Brain pericyte (primary cell): Measurements from ENCODE around the gene P2RY14.

Experiments used
- DNase-seq: peaks from one replicate; pipeline ENCODE4 v3.0.0-alpha.2; 2012; ENCODE audit warnings: low read depth, low spot score

P2RY14 gene

DNA sequence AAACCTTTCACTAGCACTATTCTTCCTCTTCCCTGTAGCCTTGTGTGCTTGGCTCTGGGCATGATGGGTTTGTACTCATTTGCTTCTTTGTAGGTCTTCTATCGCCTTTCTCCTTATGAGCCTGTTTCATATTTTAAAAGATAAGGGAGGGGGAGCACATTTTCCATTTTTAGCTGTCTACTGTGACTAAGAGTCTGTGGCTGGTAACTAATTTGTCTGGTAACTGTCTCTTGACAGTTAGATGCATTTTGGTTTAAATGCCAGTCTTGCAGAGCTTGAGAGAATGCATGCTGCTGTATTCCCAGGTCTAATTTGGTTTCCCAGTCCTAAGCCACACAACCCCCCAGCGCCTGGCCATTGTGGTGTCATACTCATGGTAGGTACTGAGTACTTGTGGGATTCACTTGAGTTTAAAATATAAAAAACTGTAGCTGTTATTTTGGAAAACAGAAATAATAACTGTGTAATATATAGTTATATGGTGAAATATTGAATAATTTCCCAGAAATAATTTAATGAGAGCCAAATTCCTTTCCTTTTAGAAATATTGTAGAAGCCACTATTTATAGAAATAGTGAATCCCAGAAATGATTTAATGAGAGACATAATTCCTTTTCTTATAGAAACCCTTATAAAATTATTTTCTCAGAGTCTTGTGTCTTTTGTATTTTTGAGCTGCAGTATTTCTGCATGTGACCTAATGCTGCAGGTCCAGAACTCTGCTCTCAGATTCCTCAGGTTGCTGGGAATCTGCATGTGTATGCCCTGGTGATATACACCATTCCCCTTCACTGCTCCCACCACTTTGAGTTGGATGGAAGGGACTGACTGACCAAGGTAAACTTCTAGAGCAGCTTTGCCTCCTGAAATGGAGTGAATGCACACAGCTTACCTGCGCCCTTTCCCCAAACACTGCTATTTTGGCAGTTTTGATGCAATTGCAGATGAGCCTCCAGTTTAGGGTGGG lies 61.4 kb downstream of the P2RY14 start:
- no peak for DNase-seq

DNA sequence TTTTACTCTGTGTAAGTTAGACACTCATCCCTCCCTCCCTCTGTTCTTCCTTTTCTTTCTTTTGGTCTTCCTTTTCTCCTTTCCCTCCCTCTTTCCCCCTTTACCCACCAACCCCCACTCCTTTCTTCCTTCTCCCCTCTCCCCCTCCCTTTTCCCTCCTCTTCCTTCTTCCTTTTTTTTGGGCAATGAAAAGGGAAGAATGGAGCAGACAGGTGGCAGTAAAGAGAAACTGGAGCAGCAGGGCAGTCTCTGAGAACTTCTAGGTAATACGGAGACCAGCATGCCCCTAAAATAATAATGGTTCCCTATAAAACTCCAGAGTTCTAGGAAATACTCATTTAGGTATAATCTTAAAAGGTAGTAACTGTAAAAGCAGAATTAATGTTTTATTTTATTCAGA lies 63.9 kb downstream of the P2RY14 start:
- DNase-seq = no peak

DNA sequence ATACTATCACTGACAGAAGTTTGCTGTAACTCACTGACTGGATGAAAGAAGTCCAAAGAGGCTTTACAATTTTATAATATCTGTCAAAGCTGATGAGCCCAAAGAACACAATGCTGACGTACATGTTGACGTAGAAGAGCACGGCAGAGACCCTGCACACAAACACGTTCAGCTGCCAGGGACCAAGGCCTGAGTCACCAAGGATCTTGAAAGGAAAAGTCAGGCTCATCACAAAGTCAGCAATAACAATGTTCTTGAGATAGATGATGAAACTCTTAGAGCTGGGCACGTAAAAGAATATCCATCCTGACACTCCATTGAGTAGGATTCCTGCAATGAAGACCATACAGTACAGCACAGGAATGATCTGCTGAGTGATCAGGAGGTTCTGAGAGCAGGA lies 64.5 kb downstream of the P2RY14 start:
- DNase-seq = no peak

DNA sequence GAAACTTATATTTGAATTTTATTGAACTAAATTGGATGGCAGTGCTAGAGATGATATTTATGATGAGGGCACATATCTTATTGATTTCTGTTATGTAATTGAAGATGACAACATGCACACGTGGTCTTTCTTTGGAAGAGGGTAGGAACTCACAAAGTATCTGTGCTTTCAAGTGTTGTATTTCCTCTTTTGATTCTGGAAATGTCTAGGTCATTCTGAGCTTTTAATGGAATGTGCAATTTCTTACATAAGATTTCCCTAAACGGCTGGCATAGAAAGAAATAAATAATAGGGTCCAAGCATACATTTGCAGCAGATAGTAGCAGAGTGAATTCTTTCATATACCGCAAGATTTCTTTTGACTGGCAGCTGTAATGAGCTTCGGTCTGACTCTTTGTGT lies 65.2 kb downstream of the P2RY14 start:
- no peak for DNase-seq

DNA sequence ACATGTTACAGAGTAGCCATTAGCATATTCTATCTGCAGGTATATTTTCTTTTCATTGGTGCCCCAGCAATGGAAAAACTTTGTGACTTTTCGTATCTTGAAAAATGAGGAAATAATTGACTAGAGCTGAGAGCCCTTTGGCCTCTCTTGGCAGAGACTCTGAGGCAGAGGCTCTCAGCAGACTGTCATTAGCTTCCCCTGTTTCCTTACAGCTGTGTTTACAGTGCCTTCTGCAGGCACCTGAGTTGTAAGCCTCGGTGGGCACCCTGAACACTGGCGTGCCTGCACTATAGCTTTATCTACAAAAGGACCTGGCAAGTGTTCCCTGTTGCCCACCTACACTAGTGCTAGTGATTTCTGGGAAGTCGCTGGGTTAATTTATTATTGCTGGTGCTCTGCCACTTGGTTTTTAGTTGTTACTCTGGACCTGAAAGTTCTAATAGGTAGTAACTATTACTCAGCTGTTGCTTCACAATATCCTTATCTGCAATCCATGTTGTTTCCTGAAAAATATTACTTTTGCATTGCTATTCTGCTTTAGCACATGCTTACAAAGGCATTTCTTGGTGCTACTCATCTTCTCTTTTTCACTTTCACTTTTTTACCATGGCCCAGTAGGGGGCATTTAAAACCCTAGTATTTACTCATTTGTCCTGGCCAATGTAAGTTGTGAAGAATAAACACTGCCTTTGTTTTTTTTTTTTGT lies 67.5 kb downstream of the P2RY14 start:
- no peak for DNase-seq

DNA sequence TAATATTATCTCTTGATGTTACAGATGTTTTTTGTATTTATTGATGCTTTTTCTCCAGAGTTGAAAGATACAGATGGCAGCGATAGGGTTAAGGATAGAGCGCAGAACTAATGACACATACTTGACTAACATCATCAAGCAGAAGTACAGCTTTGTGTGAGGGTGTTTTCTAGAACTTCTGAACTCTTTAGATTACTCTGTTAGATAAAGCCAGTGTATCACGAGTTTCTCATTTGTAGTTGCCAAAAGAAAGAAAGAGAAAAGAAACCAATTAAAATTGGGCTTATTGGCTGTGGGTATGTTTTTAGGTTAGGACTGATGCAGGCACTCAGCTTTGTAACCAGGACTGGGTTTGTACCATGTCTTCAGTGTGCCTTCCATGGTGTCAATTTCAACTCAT lies 68.7 kb downstream of the P2RY14 start:
- DNase-seq = no peak

DNA sequence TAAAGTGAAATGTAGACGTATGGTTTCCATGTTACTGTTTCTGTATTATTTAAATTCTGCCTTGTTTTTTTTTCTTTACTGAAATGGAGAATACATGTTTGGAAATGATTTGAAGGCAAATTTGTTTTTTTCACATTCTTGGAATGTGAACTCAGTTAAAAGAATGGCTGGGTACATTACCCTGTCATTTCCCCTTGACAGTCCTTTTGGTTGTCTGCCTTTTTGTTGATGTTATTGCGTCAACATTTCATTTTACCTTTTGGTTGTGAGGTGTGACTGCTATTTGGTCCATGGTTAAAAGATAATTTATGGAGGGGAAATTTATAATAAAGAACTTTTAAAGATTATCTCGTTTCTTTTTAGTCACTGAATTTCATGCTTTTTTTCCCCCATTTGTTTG lies 72.1 kb downstream of the P2RY14 start:
- DNase-seq = no peak

DNA sequence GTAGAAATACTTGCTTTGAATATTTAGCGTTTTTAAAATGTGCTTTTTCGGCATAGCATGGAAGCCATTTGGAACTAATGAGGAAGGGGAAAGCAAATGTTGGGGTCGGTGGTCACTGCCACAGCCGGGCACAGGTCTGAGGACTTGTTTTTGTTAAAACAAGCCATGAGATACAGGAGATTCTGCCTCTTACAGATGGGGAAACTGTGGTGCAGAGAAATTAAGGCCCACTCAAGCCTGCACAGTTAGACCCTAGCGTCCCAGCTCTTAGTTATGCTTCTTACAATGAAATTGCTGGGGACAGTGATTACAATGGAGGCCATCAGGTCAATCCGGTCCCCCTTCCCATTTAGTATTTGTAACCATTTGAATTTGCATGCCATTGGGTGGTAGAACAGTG lies 72.9 kb downstream of the P2RY14 start:
- DNase-seq = no peak

DNA sequence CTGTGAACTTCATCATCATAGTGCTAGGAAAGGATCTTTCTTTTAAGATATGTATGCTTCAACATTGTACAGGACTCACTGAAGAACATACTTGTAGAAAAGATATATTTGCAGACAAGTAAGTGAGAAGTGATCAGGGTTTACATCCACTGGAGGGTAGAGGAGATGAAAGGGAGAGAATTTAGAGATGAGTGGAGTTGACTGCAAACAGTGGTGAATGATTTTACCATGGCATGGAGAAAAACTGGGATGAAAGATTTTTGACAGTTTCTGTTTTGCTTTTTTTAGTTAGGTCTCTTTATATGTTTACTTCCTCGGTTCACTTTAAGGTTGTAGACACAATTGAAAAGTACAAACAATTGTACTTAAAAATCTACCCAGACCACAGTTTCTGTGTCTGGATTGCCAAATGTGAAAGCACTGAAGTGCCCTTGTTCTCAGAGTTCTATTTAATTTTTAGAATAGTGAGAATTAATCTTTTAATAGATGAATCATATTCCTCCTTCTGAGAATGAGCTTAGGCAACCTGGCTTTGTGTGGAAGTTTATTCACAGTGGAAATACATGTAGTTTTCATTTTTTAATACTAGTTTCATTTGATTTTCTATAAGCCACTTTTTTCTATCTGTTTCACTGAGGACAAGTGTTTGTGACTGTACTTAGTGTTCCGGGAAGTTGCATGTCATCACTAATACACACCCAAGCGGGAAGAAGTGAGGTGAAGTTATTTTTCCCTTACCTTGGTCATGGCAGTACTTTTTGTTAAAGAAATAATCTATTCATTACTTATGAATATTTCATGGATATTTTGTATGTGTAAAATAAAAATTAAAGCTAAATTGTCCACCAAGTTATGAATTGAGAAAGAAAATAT lies 73.6 kb downstream of the P2RY14 start:
- DNase-seq = no peak

DNA sequence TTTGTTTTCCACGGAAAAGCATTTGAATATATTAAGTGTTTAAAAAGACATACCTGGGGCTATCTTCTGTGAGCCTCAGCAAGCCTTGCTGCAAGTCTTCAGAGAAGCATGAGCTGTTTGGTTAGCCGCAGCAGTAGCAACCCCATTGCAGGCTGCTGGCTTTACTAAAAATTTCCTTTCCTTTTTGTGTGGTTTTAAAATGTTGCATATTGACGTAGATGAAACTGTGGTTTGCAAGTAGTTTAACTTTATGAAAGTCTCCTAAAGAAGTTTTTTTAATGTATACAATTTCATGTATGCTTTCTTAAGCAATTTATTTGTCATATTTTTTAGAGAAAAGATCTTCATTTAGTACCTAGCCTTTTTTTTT lies 75.3 kb downstream of the P2RY14 start, which contains the start of gene GPR171:
GPR171 (minus strand) TSS at position 166 of the 370 bp plus-strand sequence. CDS start 3,830 bp downstream, outside the sequence.
- no peak for DNase-seq

DNA sequence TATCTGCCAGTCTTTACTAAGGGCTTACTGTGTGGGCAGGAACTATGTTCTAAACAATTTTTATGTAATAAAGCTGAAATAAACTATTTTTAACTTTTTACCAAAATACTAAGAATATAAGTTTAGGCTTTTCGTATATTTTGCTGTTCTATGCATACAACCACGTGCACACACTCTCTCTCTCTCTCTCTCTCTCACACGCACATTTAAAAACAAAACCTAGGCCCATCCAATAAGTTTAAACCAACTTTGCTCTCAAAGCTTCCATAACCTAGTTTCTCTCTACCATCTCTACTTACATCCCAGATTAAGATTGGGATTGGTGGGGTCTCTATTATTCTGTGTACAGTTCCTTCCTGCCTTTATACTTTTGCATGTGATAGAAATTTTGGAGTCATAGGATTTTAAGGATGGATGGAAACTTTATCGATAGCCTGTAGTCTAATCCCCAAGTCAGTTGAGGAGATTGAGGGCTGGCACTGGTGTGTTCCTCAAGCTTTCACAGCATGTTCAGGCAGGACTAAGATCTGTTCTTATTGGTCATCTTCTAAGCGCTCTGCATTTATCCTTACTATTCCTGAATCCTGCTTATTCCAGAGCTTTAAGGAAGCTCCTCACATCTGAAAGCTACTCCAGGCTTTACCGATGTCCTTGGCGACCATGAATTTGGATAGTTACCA lies 77.2 kb downstream of the P2RY14 start:
- DNase-seq = no peak

DNA sequence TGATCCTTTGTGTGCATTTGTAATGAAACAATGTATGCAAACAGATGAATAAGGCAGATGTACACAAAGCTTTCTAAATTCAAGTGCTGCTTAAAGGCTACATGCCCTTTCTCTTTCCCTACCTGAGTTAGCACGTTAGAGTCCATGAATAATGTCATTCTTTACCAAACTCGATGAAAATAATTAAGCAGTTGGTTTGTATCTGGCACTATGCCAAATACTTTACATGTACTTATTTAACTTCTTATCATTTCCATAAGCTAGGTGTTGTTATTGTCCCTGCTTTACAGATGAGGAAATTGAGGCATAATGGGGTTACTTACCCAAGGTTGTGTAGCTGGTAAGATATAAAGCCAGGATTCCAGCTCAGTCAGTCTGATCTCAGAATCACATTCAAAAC lies 77.8 kb downstream of the P2RY14 start:
- DNase-seq = no peak

DNA sequence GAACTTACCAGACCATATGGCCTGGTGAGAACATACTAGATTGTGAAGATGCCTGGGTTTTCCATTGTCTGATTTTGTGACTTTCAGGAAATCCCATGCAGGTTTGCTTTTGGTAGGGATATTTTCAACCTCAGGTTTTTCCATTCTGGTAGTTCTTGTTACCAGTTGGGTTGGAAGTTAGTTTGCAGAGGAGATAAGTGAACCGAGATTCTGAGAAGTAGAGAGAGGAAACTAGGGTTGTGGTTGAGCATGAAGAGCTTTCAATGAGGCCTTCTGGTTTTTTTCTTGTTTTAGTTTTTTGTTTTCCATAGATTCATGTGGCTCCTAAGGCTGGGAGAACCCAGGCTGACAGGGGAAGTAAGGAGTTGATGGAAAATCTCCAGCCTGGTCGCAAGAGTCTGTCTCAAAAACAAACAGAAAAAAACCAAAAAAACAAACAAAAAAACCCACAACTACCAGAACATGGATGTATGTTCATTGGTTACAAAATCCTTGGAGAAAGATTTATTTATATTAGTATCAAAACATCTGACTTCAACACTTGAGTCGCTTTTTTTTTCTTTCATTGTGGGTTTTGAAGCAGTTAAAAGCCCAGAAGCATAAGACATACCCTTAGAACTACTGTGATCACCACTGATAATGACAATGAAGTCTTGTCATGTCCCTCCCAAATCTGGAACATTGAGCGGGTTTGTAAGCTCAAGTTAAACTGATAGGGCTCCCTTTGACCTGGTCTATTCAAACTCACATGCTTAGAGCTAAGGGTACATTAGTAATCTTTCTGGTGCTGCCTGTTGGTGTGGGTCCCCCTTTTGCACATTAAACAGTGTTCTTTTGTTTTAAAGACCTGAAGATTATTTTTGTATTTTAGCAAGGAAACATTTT lies 78.5 kb downstream of the P2RY14 start:
- DNase-seq = no peak

DNA sequence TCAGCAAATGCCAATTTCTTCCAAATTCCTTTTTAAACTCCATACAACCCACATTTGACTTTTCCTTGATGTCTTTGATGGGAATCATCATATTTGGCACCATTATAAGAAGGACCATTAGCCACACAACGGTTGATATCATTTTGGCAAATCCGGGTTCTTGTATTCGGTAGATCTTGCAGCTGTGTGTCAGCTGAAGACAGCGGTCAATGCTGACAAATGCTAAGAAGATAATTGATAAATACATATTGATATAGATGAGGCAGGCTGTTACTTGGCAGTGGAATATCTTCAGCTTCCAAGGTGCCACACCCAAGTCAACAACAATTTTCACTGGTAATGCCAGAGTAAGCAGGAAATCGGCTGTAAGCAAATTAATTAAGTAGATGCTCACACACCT lies 79.5 kb downstream of the P2RY14 start:
- no peak for DNase-seq

DNA sequence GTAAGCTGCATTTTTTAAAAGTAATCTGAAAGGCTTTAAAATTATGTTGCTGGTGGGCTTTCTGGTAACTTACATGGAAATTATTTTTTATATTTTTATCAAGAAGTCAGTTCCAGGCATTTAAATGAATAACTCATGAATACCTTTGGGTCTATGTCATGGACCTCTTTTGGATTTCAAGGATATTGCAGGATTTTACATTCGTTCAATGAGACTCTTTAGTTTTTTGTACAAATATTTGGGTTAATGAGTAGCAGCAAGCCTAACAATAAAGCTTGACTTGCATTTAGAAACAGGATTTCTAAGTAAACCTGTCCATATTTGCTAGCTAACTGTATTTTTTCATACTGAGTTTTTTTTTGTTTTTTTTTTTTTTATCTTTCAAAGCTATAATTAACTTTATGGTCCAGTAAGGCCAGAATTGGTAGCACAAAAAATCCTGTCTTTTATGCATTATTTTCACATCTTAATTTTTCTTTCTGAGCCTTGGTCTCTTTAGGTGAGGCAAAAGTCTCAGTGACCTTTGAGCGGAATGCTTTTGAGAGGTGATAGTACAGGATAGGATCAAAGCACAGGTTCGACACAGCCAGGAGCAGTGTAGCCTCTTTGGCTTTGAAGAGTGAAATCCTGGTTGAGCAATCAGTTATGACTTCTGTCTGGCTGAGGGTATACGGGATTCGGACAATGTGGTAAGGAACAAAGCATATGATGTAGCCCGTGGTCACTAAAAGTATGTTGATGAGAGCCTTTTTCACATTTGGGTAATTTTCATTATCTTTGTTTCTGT lies 80.2 kb downstream of the P2RY14 start:
- no peak for DNase-seq

DNA sequence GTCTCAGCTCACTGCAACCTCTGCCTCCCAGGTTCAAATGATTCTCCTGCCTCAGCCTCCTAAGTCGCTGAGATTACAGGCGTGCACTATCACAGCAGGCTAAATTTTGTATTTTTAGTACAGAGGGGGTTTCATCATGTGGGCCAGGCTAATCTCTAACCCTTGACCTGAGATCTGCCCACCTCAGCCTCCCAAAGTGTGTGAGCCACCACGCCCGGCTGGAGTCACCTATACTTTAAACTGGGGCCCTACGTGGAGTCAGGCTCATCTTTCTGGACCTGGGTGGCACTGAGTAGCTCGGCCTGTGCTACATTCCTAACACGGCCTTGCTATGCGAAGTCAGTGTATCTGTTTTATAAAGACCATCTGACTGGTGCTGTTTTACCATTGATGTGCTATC lies 81.1 kb downstream of the P2RY14 start:
- no peak for DNase-seq

DNA sequence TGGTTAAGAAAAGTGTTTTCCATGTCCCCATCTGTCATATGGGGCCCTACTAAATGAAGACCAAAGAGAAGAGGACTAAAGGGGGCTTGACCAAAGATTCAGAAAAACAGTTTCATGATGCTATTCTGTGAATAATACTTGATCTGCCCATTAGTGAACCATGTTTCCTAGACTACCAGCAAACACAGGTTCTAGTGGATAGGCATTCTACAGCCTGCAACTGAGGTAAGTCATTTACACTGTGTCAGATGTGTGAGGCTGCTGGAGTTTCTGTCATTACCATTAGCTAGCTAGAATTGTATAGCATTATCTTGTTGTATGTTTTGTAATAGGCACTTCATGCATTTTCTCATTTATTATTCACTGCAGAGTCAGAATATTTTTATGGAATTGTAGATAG lies 81.9 kb downstream of the P2RY14 start:
- no peak for DNase-seq

DNA sequence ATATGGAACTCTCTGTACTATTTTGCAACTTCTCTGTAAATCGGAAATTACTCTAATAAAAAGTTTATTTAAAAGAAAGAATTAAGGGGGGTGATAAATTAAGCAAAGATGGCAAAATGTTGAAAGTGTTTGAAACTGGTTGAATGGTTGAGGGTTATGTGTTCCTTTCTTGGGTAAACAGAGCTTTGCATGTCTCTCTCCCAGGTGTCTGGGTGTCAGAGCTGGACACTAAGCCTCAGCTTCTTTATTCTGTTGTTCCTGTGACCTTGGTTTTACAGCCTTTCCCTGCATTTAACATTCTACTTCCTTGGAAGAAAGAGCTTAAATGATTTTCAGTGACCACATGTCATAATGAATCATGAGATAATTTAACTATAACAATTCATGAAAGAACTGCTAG lies 82.5 kb downstream of the P2RY14 start:
- DNase-seq = no peak

DNA sequence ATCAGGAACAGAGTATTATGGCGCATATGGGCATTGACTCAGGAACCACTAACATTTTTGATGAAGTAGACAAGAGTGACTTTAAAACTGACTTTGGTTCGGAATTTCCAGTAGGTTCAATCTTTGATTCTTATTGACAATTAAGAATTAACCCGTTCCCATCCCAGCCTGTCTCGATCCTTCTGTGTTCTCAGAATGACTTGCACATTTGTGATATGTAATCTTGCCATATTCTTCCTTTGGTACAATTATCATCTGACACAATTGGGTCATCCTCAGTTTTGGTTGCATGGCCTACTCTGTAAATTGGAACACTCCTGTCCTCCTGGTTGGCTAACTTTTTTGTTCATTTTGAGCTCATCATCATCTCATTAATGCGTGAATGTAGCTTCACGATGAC lies 85.8 kb downstream of the P2RY14 start:
- DNase-seq = no peak

DNA sequence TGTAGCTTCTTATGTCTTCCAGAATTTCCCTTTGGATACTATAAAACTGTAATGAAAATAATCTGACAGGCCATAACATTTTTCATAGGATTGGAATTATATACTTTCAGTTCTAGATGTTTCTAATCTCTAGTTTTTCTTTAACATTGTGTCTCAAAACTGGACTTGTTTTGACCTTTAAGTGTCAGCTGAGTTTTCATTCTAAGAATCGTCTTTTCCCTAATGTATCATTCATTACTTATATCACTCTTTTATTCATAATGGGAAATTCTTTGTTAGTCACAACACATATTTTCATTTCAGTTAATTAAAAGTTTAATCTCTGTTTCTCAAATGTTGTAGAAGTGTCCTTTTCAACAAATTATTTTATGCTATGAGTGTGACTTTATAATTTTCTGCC lies 87.2 kb downstream of the P2RY14 start:
- DNase-seq = no peak
